HG03439 (cell line): ENCODE results near the gene WFDC1.

Experiments
- ATAC-seq: cut with Tn5 transposase; IDR thresholded peaks from one replicate; pipeline ENCODE4 v1.9.1; 2021; ENCODE audit warnings: mild to moderate bottlenecking, moderate library complexity; ENCODE audit not compliant: unreplicated experiment

The WFDC1 gene

DNA sequence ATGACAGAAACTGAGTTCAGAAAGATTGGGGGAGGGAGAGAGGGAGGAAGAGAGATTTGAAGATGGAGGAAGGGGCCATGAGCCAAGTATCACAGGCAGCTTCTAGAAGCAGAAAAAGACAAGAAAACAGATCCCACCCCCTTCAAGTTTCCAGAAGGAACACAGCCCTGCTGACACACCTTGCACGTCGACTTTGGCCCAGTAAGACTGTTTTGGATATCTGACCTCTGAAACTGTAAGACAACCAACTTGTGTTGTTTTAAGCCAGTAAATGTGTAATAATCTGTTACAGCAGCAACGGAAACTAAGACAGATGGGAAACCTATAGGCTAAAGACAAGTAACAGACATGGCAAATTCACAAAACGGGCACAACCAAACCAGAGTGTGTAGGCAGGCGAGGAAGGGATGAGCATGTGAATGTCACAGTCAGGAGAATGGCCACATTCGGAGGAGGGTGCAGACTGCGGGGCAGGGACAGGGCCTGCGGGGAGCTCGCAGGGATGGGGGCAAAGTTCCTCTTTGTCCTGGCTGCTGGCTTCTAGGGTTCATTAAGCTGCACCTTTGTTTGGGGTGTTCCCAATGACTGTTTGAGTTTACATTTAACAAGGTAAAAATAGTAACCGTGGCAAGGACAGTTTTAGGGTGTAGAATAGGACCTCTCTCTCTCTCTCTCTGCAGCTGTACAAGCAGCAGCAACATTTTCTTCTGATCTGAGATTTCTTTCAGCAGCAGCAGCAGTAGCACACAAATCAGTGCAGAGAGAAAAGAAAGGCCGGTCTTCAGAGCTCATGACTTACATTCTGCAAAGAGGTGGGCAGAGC is 55.4 kb downstream of the WFDC1 start:
- ATAC-seq = no peak

DNA sequence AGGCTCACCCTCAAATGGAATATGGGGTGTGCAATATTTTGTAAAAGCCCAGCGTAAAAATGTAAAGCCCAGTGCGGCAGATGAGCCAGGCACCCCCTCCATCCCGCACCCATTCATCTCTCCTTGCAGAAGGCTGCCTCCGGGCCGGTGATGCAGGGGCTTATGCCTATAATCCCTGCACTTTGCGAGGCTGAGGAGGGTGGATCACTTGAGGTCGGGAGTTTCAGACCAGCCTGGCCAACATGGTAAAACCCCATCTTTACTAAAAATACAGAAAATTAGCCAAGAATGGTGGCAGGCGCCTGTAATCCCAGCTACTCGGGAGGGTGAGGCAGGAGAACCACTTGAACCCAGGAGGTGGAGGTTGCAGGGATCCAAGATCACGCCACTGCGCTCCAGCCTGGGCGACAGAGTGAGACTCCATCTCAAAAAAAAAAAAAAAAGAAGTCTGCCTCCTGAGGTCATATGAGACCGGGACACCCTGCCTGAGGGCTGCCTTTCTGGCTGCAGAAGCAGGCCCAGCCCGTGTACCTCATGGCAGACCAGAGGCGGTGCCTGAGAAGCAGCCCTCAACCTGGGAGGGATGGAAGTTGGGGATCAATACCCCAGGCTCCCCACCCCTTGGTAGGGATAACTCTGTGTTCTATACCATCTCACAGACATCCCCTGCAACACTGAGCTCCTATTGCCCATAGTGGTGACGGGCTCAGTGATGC is 56.2 kb downstream of the WFDC1 start:
- ATAC-seq = no peak

DNA sequence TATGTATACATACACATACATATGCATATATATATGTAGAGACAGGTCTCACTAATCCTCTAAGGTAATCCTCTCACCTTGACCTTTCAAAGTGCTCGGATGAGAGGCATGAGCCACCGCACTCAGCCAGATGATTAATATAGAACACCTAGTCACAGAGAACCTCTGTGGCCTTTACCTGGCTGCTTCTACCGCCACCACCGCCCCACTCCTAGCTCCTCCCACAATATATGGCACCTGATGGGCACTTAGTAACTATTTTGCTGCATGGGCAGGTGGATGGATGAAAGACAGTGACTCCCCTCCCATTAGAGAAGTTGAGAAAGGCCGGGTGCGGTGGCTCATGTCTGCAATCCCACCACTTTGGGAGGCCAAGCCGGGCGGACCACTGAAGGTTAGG is 57.0 kb downstream of the WFDC1 start:
- ATAC-seq = no peak

DNA sequence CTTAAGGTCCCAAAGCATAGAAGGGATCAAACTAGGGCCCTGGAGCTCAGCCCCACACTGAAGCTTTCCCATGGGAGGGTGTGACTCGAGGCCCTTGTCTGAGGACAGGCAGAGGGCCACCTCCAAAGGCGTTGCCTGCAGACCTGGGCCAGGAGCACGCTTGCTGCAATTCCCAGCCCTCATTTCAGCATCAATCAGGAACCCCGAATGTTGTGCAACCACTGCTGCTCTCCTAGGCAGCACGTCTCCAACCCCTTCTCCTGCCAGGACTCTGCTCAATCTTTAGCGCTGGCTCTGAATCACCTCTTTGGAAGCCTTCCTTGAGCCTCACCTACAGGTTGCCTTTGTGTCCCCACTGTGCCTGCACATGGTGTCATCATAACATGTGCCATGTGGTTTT is 59.6 kb downstream of the WFDC1 start:
- no peak for ATAC-seq

DNA sequence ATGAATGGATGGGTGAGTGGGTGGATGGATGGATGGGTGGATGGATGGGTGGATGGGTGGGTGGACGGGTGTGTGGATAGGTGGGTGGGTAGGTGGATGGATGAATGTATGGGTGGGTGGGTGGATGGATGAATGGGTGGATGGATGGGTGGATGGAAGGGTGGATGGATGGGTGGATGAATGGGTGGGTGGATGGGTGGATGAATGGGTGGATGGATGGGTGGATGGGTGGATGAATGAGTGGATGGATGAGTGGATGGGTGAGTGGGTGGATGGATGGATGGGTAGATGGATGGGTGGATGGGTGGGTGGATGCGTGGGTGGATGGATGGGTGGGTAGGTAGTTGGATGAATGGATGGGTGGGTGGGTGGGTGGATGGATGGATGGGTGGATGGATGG is 60.5 kb downstream of the WFDC1 start:
- ATAC-seq = no peak

DNA sequence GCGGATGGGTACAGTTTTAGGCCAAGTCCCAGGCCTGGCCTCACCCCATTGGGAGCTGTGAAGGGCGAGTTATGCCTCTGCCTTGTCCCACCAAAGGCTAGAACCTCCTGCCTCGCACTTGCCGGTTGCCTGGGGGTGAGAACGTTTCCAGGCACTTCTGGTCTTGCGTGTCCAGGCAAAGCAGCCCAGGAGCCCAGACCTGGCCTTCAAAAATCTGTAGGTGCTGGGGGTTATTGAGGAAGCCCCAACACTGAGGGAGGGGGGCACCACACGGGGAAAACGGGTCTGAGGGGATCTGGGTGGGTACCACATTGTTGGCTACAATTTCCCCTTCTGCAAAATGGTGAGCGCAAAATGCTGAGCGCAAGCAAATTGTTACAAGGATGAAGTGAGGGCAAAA is 61.5 kb downstream of the WFDC1 start:
- ATAC-seq = no peak

DNA sequence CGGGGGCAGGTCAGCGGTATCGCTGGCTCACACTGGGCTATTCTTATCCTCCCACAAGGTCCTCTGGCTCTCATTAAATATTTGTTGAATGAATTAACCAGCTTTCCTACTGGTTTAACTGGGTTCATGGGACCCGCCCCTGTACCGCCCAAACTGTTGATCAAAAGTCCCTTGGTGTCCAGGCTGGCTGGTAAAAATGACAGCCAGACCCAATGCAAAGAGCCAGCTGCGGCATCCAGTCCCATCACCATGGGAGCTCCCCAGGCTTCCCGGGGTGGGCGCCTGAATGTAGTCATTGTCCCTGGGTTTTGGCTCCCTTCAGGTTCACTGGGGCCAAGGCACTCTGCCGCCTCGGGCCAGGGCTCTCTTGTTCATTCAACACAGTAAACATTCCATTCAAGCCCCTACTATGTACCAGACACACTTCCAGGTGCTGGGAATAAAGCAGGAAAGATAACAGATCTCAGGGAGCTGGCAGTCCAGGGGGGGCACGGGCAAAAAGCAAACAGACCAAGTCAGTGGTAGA is 62.0 kb downstream of the WFDC1 start:
- ATAC-seq = no peak

DNA sequence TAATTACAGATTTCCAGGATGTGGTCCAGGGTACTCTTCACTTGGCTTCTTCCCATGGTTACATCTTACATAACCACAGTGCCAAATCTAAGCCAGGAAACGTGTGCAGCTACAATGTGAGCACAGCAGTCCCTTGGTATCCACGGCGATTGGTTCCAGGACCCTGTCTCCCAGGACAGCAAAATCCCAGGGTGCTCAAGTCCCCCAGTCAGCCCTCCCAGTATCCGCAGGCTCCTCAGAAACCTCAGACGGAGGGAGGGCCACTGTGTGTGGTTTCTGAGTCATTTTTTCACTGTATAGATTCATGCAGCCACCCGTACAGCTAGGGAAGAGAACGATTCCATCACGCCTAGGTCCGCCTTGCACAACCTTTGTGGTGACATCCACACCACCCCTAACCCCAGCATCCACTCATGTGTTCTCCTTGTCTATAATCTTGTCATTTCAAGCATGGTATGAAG is 62.5 kb downstream of the WFDC1 start:
- no peak for ATAC-seq

DNA sequence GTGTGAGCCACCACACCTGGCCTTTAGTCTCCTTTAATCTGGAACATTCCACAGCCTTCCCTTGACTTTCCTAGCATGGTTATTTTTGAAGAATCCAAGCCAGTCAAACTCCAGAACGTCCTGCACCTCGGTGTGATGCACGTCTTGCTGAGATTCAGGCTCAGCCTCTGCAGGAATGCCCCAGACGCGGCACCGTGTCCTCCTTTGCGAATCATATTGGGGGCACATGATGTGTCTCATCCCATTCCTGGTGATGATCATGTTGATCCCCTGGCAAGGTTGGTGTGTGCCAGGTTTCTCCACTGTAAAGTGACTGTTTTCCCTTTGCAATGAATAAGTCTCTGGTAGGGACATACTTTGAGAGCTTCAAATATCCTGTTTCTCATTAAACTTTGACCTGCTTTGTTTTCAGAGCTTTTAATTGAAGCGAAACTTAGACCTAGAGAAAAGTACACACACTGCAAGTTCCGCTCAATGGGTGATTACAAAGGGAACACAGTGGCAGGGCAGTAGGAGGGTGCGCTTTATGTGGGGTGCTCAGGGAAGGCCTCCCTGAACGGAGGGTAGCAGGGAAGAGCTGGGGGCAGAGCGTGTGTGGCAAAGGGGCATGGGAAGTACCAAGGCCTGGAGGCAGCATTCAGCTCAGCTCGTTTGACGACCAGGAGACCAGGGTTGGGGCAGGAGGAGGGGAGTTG is 64.1 kb downstream of the WFDC1 start:
- ATAC-seq = no peak

DNA sequence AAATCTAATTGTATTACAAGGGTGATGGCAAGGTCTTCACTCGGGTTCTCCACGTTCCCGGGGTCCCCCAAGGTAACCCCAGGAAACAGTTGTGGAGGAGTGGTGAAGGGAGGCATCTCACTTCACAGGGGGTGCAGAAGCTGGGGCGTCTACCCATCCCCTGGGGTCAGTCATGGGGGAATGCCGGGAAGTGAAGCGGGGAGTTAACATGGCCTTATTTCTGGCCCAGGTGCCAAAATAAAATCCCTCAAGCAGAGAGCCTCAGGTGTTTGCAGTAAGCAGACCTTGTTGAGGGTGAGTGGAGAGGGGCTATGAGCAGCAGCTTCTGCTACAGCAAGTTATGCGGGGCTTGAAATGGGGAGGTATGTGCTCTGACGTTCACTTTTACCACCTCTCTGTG is 64.6 kb downstream of the WFDC1 start:
- ATAC-seq = no peak

DNA sequence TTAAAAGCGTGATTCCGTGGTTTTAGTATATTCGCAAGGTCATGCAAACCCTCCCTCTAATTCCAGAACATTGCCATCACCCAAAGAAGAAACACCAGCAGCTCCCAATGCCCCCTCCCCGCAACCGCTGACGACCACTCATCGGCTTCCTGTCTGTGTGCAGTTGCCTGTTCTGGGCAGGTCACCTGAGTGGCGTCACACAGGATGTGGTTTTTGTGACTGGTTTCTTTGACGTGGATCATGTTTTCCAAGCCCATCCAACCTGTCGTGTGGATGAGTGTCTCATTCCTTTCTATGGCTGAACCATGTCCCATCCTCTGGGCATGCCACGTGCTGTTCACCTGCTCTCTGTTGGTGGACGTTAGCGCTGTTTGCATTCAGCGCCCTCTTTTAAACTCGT is 65.5 kb downstream of the WFDC1 start:
- ATAC-seq = no peak

DNA sequence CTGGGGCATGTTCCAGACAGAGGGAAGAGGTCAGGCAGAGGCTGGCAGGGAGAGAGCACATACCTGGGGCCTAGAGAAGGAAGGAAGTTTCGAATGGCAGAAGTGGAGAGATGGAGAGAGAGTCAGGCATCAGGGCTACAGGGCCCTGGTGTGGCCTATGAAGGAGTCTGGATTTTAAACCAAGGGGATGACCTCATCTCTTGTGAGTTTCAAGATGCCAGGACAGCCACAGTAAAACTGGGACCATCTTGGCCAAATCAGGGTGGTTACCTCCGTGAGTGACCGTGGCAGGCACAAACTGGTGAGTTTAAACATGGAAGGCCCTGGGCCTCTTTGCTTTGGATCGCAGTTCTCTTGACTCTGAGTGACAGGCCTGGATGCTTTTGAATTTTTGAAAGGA is 66.1 kb downstream of the WFDC1 start:
- ATAC-seq = no peak

DNA sequence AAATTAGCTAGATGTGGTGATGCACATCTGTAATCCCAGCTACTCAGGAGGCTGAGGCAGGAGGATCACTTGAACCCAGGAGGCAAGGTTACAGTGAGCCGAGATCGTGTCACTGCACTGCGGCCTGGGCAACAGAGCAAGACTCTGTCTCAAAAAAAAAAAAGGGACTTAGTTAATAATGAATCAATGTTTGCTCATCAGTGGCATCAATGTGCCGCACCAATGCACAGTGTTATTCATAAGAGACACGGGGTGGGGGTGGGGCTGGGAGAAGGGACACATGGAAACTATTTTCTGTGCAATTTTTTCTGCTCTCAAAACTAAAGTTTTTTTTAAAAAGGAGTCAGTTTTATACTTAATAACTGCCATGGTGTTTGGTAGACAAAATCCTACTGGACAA is 66.9 kb downstream of the WFDC1 start:
- no peak for ATAC-seq

DNA sequence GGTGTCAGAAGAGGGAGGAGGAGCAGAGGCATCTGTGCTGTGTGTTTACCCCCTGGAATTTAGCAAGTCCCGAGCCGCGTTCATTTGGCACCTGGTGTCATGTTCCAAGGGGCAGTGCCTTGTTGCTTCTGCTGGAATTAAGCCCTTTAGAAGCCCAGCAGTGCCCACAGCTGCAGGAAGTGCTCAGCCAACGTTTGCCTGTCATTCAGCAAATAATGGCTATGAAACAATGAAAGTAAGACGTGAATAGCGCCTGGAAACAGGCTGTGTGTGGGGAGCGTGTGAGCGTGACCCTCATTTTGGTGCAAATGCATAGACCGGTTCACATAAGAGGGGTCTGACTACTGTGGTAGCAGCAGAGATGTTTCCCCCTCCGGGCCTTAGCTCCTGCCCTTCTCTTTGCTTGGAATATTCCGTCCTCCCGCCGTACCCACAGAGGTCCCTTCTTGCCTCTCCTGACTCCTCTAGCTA is 67.8 kb downstream of the WFDC1 start:
- ATAC-seq = no peak

DNA sequence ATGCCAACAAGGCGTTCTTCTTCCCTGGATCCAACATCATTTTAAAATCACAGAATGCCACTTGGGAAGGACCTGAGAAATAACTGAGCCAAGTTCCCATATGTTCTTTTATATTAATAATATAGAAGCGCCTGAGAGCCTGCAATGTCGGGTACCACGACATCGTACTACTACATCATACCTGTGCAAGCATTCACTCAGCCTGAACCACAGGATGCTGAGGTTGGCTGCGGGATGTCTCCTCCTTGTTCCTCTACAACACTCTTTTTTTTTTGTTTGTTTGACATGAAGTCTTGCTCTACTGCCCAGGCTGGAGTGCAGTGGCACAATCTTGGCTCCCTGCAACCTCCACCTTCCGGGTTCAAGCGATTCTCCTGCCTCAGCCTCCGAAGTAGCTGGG is 71.5 kb downstream of the WFDC1 start:
- no peak for ATAC-seq

DNA sequence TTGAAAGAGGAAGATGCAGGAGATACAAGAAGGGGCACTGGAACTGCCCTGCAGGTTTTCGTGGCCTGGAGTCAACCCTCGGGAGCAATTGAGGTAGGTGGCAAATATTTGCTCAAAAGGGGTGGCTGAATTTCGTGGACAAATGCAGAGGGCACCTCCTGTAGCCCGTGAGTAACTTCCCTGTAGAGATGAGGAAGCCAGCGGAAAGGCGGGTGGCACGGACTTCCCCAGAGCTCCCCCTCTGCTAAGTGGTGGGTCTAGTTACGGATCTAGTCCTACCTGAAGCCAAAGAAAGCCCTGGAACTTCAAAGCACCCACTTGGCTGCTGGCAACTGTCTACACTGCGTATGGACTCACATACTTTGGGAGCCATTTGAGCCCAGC is 72.6 kb downstream of the WFDC1 start:
- ATAC-seq = no peak

DNA sequence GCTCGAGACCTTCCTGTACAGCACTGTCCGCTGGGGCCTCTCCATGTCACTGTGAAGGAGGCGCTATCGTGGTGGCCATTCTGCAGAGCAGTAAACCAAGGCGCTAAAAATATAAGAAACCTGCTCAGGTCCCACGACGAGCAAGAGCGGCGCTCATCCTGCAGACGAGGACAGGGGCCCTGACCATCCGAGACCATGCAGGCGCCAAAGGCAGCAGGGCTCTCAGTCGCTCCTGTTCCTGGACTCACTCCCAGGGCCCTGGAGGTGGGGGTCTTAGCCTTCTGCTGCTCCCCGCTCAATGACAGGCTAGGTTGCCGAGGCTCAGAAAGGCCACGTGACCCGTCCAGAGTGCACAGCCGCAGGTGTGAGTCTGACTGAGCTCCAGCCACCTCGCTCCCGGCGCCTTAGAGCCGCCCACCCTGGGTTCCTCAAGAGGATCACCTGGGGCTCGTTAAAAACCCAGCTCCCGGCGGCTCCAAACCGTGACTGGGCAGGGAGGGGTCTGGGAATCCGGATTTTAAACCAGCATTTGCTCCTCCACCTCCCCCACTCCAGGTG is 73.2 kb downstream of the WFDC1 start:
- ATAC-seq = no peak

DNA sequence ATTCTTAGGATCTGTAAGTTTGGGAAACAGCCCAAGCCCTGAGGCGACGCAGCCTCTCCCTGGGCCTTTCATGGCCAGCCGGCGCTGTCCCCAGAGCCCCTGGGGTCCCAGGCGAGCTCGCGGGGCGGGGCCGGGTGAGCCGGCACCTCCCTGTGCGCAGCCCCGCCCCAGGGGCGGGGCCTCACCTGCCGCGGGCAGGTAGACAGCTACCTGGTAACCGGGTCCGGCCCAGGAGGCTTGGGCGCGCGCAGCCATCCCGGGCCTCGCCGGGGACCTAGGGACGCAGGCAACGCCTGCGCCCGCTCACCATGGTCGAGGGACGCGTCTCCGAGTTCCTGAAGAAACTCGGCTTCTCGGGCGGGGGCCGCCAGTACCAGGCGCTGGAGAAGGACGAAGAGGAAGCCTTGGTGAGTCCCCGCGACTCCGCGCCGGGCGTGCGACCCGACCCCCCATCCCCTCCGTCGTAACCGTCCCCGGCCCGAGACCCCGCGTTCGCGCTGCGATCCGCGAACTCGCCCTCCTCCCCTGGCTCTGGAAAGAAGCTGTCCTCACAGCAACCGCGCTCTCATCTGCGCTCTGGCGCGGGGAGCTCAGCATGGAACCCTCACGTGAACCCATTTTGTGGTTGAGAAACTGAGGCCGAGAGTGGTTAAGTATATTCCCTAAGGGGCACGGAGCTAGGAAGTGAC is 73.8 kb downstream of the WFDC1 start, which contains the start of gene ATP2C2:
TSS of gene ATP2C2 (plus strand) at position 231 of the 689 bp plus-strand sequence. CDS start at position 309, 78 bp downstream.
- no peak for ATAC-seq

DNA sequence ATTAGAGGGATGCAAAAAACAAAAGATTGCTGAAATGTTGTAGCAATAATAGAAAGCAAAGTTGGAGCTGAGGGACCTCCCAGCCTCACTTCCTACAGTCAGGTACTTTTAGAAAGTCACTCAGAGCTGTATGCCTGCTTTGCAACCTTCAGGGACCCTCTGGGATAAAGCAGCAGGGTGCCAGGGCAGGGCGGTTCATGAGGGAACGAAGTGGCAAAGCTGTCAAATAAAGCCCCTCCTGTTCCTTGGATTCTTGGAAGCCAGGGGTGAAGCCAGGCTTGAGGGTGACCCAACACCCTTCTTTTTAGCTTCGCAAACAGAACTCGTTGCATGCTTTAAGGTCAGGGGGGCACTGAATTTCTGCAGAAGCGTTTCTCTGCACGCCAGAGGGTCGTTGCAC is 74.4 kb downstream of the WFDC1 start:
- no peak for ATAC-seq

DNA sequence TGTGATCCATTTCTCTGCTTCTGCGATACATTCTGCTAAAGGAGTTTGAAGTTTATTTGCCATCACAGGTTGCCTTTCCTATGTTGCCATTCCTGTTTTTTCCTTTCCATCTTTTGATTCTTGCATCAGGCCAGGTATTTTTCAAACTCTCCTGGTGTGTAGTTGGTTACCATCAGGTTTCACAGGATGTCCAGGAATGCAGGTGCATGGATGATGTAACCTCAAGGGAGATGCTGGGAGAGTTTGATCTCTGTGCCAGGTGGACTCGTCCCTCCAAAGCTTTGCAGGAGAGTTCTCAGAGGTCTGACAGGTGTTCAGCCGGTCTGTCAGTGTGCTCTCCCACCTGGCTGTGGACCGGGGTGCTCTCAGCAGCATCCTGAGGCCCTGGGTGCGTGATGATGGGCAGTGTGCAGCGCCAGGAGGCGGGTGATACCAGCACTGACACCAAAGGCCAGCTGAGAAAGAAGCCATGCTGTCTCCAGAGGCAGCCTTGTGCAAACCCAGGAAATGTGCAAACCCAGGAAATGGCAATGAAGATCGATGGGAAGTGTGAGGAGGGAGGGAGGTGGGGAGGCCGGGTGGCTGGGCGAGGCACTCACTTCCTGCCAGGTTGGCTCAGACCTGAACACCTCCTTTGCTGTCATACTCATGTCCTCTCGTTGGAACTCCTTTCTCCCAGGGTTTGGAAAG is 75.4 kb downstream of the WFDC1 start:
- no peak for ATAC-seq
